PC-3 (cell line): Measurements from ENCODE around the gene SSU72. TPM values are rescaled to one million over a fixed set of nuclear protein-coding genes. Genes with fewer than 3 reads are reported as not detected.
A peak's percentile ranks its signal among the peaks of the same experiment; 100 is the strongest.

ENCODE experiments used
- ATAC-seq: fragments of 200-7000 bp; cut with Tn5 transposase; 2 replicates; pipeline ENCODE4 v1.9.1; 2020; ENCODE audit warnings: mild to moderate bottlenecking, moderate library complexity
- BruUV-seq: library from RNA; stranded (reverse); fragments of 400-500 nt; replicated peaks from 2 replicates; lab custom pipeline; 2021; lab: Mats Ljungman, UMichigan
- CTCF ChIA-PET: fragments of 300-600 bp; sonication (Branson Sonifier 250); formaldehyde crosslinking; loops from one replicate; lab custom pipeline; 2022; ENCODE audit warnings: antibody characterized with exemption; lab: Charles Lee
- POLR2A ChIA-PET: fragments of 300-600 bp; sonication (Branson Sonifier 250); formaldehyde crosslinking; loops from one replicate; lab custom pipeline; 2022; ENCODE audit warnings: antibody characterized with exemption; ENCODE audit not compliant: unreplicated experiment; lab: Charles Lee
- DNase-seq: peaks from one replicate; pipeline ENCODE4 v3.0.0-alpha.2; 2015
- H2AFZ ChIP-seq: fragments of 300-600 bp; sonication (generic); 2 replicates; pipeline ENCODE4 v1.6.0; 2016; ENCODE audit warnings: antibody characterized with exemption, low read length
- H3F3A ChIP-seq: fragments of 300-600 bp; sonication (generic); one replicate; pipeline ENCODE4 v1.6.0; 2017; ENCODE audit warnings: antibody characterized with exemption, low read length, control low read depth, mild to moderate bottlenecking; ENCODE audit not compliant: unreplicated experiment
- H3K27ac ChIP-seq: fragments of 300-600 bp; sonication (generic); 2 replicates; pipeline ENCODE4 v1.5.1; 2016; ENCODE audit warnings: mild to moderate bottlenecking, low read length
- H3K27me3 ChIP-seq: fragments of 300-600 bp; sonication (generic); 2 replicates; pipeline ENCODE4 v1.6.1; 2016; ENCODE audit warnings: low read length, mixed read lengths
- H3K36me3 ChIP-seq: fragments of 300-600 bp; sonication (generic); 2 replicates; pipeline ENCODE4 v1.6.1; 2016; ENCODE audit warnings: low read depth, mixed run types, low read length, mixed read lengths
- H3K4me1 ChIP-seq: fragments of 300-600 bp; sonication (generic); 2 replicates; pipeline ENCODE4 v1.5.1; 2016; ENCODE audit warnings: low read length; ENCODE audit not compliant: insufficient read depth
- H3K4me2 ChIP-seq: fragments of 300-600 bp; sonication (generic); 2 replicates; pipeline ENCODE4 v1.6.0; 2016; ENCODE audit warnings: low read length
- H3K4me3 ChIP-seq: fragments of 300-600 bp; sonication (generic); 2 replicates; pipeline ENCODE4 v1.5.1; 2016; ENCODE audit warnings: mild to moderate bottlenecking, low read length, mixed read lengths
- H3K79me2 ChIP-seq: fragments of 300-600 bp; sonication (generic); 2 replicates; pipeline ENCODE4 v1.6.1; 2017; ENCODE audit warnings: low read length, mixed read lengths
- H3K9ac ChIP-seq: fragments of 300-600 bp; sonication (generic); 2 replicates; pipeline ENCODE4 v1.6.0; 2016; ENCODE audit warnings: mild to moderate bottlenecking, low read length
- H3K9me2 ChIP-seq: fragments of 300-600 bp; sonication (generic); replicated peaks from 2 replicates; pipeline ENCODE4 v1.6.1; 2016; ENCODE audit warnings: mixed run types, low read length, mixed read lengths
- H3K9me3 ChIP-seq: fragments of 300-600 bp; sonication (generic); 2 replicates; pipeline ENCODE4 v1.6.1; 2016; ENCODE audit warnings: low read length, mixed read lengths
- H4K20me1 ChIP-seq: fragments of 300-600 bp; sonication (generic); 2 replicates; pipeline ENCODE4 v1.6.1; 2016; ENCODE audit warnings: low read length, mixed read lengths
- CTCF ChIP-seq: fragments of 300-600 bp; sonication (generic); conservative IDR thresholded peaks from 2 replicates; pipeline ENCODE4 v1.5.1; 2017; ENCODE audit warnings: antibody characterized with exemption, low read depth, mild to moderate bottlenecking, low read length
- EZH2 ChIP-seq: fragments of 300-600 bp; sonication (generic); IDR thresholded peaks from one replicate; pipeline ENCODE4 v1.6.1; 2017; ENCODE audit warnings: antibody characterized with exemption, mild to moderate bottlenecking, low read length; ENCODE audit not compliant: unreplicated experiment
- EZH2phosphoT487 ChIP-seq: fragments of 300-600 bp; sonication (generic); IDR thresholded peaks from 2 replicates; pipeline ENCODE4 v1.6.1; 2018; ENCODE audit warnings: mild to moderate bottlenecking, antibody characterized with exemption, low read length, borderline replicate concordance
- intact Hi-C: fragments of 100-400 bp; cut with micrococcal nuclease; formaldehyde crosslinking; loops from 2 replicates; pipeline ENCODE4 v1.9.0; 2023
- total RNA-seq: library from RNA; depleted of rRNA; stranded (reverse); fragments of >200 nt; gene quantifications from 2 replicates; pipeline ENCODE4 v1.2.3, GENCODE V29; 2014

Gene SSU72
- total RNA-seq, 1 experiment from 2014 or later, result 283 TPM

DNA sequence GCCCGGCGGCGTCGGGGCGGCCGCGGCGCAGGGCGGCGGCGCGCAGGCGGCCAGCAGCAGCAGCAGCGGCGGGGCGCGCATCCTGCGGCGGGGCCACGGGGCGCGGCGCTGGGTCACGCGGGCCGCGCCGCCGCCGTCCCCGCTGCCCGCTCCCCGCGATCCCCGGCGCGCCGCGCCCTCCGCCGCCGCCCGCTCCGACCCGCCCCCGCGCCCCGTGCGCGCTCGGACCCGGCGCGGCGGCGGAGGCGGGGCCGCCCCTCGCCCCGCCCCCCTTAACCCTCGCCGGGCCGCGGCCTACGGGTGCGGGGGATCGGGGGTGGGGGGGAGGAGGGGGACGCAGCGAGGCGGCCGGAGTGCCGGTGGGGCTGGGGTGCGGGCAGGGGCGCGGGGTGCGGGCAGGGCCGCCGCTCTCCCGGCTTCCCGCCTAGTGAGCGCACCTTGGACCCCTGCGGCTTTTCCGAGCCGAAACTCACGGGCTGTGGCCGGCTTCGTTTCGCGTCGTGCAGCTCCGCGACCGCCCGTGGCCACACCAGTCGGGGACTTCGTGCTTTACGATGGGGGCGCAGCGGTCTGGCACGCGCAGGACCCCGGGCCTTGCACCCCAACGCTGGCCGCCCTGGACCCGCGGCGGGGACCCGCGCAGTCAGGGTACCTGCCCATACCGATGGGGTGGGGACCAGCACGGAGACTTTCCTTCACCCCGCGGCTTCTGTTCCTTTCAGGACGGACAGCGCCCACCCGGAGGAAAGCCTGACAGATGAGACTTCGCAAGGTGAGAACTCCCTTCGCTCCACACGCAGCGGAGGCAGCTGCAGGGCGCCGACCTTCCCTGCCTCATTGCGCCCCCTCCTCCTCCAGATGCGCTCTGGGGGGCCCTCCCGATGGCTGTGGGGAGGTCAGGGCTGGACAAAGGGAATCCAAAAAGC, 25.5 kb upstream of the SSU72 start, which contains the start of gene FNDC10:
FNDC10 (minus strand) TSS at position 201 of the 926 bp plus-strand sequence; CDS start at position 81, 120 bp downstream.
- no peaks in the 10 kb centered on the region for H3K9me2 ChIP-seq
- H3F3A ChIP-seq, result no peaks in the 10 kb centered on the region
- ChIA-PET CTCF (no interaction called here), POLR2A (no interaction called here)
- H3K4me1 ChIP-seq, result peaks cover 5% of the 10 kb centered on the region
- H3K27me3 ChIP-seq, result peaks cover 4% of the 10 kb centered on the region; the same call in 1 of the 2 replicates
- no TSS peak for BruUV-seq
- ATAC-seq (peak; percentile 18), DNase-seq (no peak)
- H3K9me3 ChIP-seq, result no peaks in the 10 kb centered on the region
- peak within 1 kb of the TSS; percentile 95 for H3K4me2 ChIP-seq
- H3K36me3 ChIP-seq, result no peaks in the 10 kb centered on the region
- H3K4me3 ChIP-seq, result peak within 1 kb of the TSS; percentile 68
- no peaks in the 10 kb centered on the region for H4K20me1 ChIP-seq
- intact Hi-C loops, result no loop called here
- no peak within 1 kb of the TSS for H3K27ac ChIP-seq
- H3K79me2 ChIP-seq, result no peaks in the 10 kb centered on the region
- TF ChIP-seq EZH2 (no peak), CTCF (no peak), EZH2phosphoT487 (no peak)
- no peak within 1 kb of the TSS for H3K9ac ChIP-seq
- peak within 1 kb of the TSS; percentile 74 for H2AFZ ChIP-seq

- ChIA-PET POLR2A (no interaction called here), CTCF (no interaction called here)
- TF ChIP-seq EZH2phosphoT487 (0 out of 2 replicates have a peak, but pooled peaks have one; percentile 47), EZH2 (no peak)
- Histone ChIP-seq H3K27ac (no peak overlapping the region), H3K27me3 (peaks cover 4% of the 10 kb centered on the region; the same call in 1 of the 2 replicates), H3K4me1 (peaks cover 5% of the 10 kb centered on the region), H3K9ac (no peak overlapping the region), H4K20me1 (no peaks in the 10 kb centered on the region), H3K4me3 (no peak overlapping the region), H3F3A (no peaks in the 10 kb centered on the region), H3K79me2 (no peaks in the 10 kb centered on the region), H3K9me3 (no peaks in the 10 kb centered on the region), H3K36me3 (no peaks in the 10 kb centered on the region), H2AFZ (no peak overlapping the region), H3K4me2 (peak overlapping the region; percentile 53), H3K9me2 (no peaks in the 10 kb centered on the region)
- BruUV-seq, result no TSS peak
- ATAC-seq, result peak; percentile 39
- peak; percentile 36 for DNase-seq
- intact Hi-C loops, result no loop called here
These were observed 24.6 kb upstream of the SSU72 start for GRCh38 chr1:1599030-1599934.

- no peak overlapping the region for H3K4me2 ChIP-seq
These were observed 24.0 kb upstream of the SSU72 start for GRCh38 chr1:1598720-1599029.

More at GRCh38 chr1:1598720-1599029, 24.0 kb upstream of the SSU72 start:
- DNase-seq (no peak), ATAC-seq (no peak)
- H2AFZ ChIP-seq, result no peak overlapping the region
- H3K4me3 ChIP-seq, result no peak overlapping the region
- BruUV-seq, result no TSS peak
- no peak overlapping the region for H3K27ac ChIP-seq
- TF ChIP-seq CTCF (no peak), EZH2 (no peak), EZH2phosphoT487 (no peak)
- peaks cover 4% of the 10 kb centered on the region; the same call in 1 of the 2 replicates for H3K27me3 ChIP-seq
- CTCF ChIA-PET, result no interaction called here
- H3K9me2 ChIP-seq, result no peaks in the 10 kb centered on the region
- H3K9me3 ChIP-seq, result no peaks in the 10 kb centered on the region
- no peak overlapping the region for H3K9ac ChIP-seq
- H4K20me1 ChIP-seq, result no peaks in the 10 kb centered on the region
- no peaks in the 10 kb centered on the region for H3K79me2 ChIP-seq
- intact Hi-C loops, result no loop called here
- H3F3A ChIP-seq, result no peaks in the 10 kb centered on the region
- POLR2A ChIA-PET, result no interaction called here
- H3K36me3 ChIP-seq, result no peaks in the 10 kb centered on the region
- peaks cover 5% of the 10 kb centered on the region for H3K4me1 ChIP-seq
